ENCODE results near the gene TAGLN.
A peak's percentile ranks its signal among the peaks of the same experiment; 100 is the strongest.

TAGLN gene

GRCh38 chr11:117199053-117199915 lies at the start of gene TAGLN:
TSS of gene TAGLN (plus strand) at chr11:117199370. CDS start at chr11:117203014, 3,644 bp downstream.
- DNase-seq (ENCODE audit: low spot score) = no peak

GRCh38 chr11:117152066-117152465 lies 47.1 kb upstream of the TAGLN start:
- DNase-seq (ENCODE audit: low spot score) = no peak

DNA sequence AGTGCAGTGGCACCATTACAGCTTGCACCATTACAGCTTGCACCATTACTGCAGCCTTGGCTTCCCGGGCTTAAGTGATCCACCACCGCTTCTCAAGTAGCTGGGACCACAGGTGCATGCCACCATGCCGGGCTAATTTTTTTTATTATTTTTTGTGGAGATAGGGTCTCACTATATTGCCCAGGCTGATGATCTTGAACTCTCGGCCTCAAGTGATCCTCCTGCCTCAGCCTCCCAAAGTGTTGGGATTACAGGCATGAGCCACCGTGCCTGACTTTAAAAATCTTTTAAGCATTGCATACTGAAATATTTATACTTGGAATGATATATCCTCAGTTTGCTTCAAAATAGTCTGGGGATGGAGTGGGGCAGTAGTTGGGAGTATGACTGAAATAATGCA lies 44.7 kb upstream of the TAGLN start:
- DNase-seq (ENCODE audit: low spot score) = no peak

DNA sequence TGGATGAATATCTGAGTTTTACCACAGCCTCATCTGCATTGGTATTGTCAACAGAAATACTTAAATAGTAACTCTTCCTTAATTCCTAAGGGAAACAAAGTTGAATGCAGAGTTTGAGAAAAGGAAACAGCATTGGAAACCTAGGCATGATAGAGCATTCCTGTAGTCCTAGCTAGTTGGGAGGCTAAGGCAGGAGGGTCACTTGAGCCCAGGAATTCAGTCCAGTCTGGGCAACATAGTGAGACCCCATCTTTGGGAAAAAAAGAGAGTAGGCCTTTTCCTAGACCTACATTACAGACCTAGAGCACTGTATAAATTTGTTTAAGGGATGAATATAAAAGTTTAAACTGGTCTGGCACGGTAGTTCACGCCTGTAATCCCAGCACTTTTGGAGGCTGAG lies 41.7 kb upstream of the TAGLN start:
- DNase-seq (ENCODE audit: low spot score) = no peak

- DNase-seq (ENCODE audit: low spot score) = no peak
Observed at GRCh38 chr11:117159892-117160291, 39.3 kb upstream of the TAGLN start.

DNA sequence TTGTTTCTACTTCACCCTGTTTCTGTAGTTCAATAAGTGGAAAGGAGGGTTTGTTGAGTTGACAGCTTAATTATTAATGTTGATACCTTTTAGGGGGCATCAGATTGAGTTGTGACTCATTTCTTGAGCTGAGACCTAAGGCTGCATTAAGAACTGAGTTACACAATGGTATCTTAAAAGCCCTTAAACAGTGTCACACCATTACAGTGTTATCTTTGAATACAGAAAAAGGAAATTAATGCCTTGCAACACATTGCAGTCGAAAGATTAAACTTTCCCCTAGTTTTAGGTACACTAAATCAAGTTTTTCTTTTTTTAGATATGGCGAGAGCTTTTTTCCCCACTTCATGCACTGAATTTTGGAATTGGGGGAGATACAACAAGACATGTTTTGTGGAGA lies 38.3 kb upstream of the TAGLN start:
- DNase-seq (ENCODE audit: low spot score) = no peak

DNA sequence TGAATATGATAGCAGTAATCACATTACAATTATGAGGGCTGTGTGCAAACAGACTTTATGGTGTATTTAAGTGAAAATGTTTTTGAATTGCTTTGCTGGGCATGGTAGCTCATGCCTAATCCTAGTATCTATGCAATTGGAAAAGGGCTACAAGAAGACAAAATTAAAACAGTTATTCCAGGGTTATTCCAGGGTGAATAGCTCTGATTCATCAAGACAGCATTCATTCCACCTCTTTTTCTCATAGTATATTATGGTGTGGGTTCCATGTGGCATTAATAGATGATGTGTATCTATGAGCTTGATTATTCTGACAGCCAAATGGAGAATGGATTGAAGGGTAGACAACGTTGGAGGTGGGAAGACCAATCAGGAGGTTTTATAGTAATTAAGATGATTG lies 32.7 kb upstream of the TAGLN start:
- no peak for DNase-seq (ENCODE audit: low spot score)

DNA sequence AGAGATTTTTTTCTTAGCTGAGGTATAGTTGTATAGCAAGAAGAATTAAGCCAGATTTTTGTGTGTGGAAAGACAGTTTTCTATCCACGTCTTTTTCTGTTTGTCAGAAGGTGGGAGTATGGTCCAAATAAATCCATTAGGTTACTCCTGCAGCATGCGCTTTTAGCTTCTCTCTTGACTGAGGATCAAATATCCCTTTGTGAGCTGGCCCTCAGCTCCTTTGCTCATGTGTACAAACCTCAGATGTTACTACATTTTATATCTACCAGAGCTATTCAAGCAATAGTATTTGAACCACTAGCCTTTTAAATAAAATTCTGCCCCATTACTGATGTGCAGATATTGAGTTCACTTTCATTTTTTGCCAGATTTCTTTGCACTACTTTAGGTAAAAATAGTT lies 29.4 kb upstream of the TAGLN start:
- no peak for DNase-seq (ENCODE audit: low spot score)

- no peak for DNase-seq (ENCODE audit: low spot score)
Observed at GRCh38 chr11:117170210-117170609, 29.0 kb upstream of the TAGLN start.

DNA sequence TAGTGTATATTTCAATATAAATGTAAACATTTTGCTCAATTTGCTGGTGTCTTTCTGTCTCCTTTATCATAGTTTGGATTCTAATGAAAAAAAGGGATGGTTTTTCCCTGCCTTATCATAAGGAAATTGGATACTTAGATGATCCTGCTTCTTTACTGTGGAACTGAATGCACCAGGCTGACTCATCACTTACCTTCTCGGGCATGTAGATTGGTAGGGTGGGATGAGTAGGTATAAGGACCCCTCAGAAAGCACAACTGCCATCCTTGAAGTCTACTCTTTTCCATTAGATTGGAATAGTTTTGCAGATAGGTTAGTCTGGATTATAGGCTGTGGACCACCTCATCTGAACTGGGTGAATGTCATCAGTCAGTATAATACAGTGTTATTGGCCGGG lies 28.2 kb upstream of the TAGLN start:
- DNase-seq (ENCODE audit: low spot score) = no peak

DNA sequence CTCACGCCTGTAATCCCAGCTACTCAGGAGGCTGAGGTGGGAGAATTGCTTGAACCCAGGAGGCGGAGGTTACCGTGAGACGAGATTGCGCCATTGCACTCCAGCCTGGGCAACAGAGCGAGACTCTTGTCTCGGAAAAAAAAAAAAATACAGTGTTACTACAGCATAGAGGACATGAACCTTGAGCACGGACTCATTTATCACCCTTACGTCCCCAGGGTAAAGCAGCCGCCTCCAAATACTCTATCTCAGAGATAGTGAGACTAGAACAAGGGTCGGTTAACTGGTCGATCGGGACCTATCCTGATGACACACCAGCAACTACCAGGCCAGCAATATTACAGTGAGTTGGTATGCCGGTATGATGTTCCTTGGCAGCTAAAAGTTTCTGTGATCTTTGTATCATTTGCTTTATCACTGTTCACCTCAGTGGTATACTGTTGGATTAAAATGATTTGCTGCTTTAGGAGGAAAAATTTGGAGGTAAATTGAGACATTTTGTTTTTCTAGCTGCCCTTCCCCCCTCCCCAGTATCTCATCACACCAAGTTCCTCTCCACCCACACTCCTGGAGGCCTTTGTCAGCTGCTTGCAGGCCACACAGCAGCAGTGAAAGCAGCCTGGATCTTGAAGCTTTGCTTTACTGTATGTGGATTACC lies 27.6 kb upstream of the TAGLN start:
- no peak for DNase-seq (ENCODE audit: low spot score)

- DNase-seq (ENCODE audit: low spot score) = no peak
Observed at GRCh38 chr11:117172724-117173421, 26.3 kb upstream of the TAGLN start.

- DNase-seq (ENCODE audit: low spot score) = no peak
Observed at GRCh38 chr11:117175104-117175503, 24.1 kb upstream of the TAGLN start.

- no peak for DNase-seq (ENCODE audit: low spot score)
Observed at GRCh38 chr11:117175781-117176180, 23.4 kb upstream of the TAGLN start.

DNA sequence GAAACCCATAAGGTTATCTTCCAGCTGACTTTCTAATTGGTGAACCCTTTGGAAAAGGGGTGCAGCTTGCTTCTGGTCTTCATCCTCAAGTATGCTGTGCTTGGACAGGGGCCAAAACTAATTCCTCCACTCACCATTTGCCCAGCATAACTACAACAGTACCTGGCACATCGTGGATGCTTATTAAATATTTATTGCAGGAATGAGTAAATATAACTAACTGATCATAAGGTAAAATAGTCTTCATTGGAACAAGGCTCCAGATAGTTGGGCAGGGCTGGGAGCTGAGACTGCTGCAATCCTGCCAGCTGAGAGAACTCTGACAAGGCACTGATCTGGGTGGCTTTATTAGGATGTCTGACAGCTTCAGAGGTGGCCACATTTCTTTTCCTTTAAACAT lies 23.0 kb upstream of the TAGLN start:
- DNase-seq (ENCODE audit: low spot score) = no peak

GRCh38 chr11:117177534-117178209 lies 21.5 kb upstream of the TAGLN start:
- DNase-seq (ENCODE audit: low spot score) = no peak

GRCh38 chr11:117178210-117179034 lies 20.7 kb upstream of the TAGLN start, which contains the start of gene SIDT2:
TSS of gene SIDT2 (plus strand) at chr11:117178743. CDS start at chr11:117179264, 521 bp downstream.
- DNase-seq (ENCODE audit: low spot score) = peak; percentile 93

DNA sequence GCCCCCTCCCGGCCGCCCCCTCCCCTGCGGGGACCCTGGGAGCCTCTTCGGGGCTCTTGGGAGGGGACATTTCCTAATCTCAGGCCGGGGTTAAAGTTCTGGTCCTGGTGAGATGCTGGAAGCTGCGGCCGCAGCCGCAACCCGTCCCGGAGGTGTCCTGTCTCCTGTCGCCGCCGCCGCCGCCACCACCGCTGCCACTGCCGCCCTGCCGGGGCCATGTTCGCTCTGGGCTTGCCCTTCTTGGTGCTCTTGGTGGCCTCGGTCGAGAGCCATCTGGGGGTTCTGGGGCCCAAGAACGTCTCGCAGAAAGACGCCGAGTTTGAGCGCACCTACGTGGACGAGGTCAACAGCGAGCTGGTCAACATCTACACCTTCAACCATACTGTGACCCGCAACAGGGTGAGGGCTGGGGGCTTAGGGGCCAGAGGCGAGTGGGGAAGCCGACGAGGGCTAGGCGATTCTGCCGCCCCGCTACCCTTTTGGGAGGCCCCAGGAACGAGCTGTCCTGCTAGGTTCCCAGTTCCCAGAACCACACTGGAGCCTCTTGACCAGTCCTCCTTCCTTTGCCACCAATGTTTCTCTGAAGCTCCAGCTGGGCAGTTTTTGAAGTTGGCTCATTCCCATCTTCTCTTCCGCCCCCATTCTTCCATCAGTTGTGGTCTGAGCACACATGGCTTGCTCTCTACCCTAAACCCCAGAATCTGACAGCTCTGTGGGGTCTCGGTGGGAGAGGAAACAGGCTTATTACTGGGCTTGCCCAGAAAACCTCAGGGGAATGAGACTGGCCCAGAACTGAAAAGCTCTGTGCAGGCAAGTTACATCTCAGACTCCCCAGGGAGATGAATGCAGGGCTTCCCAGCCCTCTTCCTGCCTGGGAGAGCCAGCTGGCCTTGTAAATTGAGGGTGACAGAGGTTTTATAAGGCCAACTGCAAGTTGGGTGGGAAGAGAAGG lies 19.8 kb upstream of the TAGLN start:
- DNase-seq (ENCODE audit: low spot score) = peak; percentile 67

- no peak for DNase-seq (ENCODE audit: low spot score)
Observed at GRCh38 chr11:117180020-117180419, 19.1 kb upstream of the TAGLN start.

Data from hematopoietic multipotent progenitor cell treated with erythropoietin and hydrocortisone succinate and interleukin-3 and kit ligand, for 17 days (in vitro differentiated cells).